Limb (tissue), 2 donors: ENCODE results near the gene TDRD12.

Source experiments
- DNase-seq, 2 donors: peaks; one replicate each; pipeline ENCODE4 v3.0.0-alpha.2; 2016; ENCODE audit errors: extremely low spot score in 2 of 2

TDRD12 gene

GRCh38 chr19:32809754-32810153 is 90.2 kb downstream of the TDRD12 start:
- DNase-seq, result no peak

DNA sequence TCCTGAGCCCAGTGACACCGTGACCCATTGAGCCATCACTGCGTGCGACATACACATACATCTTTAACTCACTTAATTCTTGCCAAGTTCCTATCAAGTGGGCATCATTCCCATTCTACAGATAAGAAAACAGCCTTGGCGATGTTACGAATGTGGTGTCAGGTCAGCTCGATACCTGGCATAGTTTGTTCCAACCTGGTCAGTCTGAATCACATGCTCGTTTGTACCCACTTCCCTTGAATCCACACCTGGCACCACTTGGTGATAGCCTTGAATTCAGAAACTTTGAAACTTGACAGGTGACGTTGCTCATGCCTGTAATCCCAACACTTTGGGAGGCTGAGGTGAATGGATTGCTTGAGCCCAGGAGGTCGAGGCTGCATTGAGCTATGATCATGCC is 90.9 kb downstream of the TDRD12 start:
- DNase-seq, result no peak

DNA sequence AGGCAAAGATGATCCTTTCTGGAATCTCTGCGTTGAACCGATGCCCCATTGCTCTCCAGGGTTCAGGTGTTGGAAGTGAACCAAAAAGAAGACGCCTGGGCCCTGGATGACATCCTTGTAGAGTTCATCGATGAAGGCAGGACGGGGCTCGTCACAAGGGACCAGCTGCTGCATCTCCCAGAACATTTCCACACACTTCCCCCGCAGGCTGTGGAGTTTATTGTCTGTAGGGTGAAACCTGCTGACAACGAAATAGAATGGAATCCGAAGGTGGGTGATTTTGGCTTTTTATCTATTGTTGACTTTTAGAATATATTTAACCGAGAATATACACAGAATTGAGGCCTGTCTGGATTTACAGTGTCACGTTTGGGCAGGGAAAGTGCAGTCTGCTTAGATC is 91.6 kb downstream of the TDRD12 start:
- no peak for DNase-seq

DNA sequence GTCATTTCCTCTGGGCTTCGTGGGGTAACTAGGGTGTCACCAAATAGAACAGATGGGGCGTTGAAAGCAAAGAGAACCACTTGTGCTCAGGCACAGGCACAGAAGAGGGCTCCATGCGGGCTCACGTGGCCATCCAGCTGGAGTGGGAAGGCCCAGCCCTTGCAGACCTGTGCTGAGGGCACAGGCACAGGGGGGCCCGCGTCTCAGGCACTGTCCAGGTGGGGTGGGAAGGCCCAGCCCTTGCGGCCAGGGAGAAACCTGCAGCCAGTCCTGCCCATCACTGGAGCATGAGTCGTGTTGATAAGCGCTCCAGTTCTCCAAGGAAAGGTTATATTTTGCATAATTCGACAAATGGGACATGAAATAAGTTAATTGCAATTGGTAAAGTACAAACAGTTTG is 92.5 kb downstream of the TDRD12 start:
- no peak for DNase-seq

- DNase-seq, result no peak
Measured at GRCh38 chr19:32812571-32812970, 93.0 kb downstream of the TDRD12 start.

DNA sequence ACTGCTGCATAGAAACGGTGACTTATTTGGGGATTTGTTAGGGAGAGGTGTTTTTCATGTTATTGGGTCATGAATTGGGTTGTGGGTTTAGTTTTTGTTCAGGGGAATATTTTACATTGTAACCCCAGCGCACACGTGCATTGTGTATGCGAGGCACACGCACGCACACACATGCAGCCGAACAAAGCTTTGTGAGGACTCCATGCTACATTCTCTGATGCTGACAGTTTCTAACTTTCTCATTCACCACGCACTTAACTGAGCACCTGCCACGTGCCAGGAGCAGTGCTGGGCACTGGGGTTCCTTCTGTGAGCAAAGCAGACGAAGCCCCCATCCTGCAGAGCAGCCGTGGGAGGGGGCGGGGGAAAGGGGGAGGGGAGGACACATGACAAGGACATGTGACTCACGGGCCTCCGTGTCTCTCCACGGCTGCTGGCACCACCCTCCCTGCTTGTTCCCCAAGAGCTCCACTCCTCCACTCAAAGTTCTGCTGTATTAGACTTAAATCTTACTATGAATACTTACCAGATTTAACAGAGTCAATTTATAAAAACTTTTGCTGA is 94.4 kb downstream of the TDRD12 start:
- DNase-seq, result peak in 1 of 2 donors; percentile 53

- DNase-seq, result no peak
Measured at GRCh38 chr19:32814624-32815023, 95.1 kb downstream of the TDRD12 start.

- no peak for DNase-seq
Measured at GRCh38 chr19:32816555-32817099, 97.1 kb downstream of the TDRD12 start.

DNA sequence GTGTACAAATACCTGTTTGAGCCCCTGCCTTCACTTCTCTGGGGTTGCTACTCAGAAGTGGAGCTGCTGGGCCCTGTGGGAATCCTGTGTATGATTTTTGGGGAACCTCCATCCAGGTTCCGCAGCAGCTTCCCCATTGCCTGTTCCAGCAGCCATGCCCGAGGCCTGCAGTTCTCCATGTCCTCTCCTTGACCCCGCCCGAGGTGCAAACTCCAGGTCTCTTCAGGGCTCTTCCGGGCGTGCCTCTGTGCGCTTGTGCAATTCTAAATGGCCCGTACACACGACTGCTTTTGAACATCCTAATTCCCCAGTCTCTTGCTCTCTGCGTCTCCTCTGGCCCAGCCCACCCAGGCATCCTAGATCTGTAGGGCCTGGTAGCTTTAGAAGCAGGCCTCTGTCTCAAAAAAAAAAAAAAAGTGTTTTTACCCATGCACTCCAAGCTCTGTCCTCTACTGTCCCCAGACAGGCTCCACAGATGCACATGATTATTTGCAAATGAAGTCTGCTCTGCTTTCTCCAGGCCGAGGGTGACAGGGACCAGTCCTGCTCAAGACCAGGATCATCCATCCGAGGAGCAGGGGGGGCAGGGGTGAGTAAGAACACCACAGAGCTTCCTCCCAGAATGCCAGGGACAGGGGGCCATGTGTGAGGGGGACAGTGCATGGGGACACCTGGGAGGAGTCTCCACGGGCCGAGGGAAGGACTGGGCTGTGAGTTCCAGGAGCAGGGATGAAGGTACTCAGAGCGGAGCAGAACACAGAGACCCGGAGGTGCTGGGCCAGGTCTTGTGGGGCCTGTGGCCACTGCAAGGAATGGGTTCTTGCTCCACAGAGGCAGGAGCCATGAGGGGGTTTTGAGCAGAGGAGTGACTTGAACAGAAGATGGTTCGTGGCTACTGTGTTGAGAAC is 98.3 kb downstream of the TDRD12 start:
- DNase-seq, result no peak

GRCh38 chr19:32818536-32818935 is 99.0 kb downstream of the TDRD12 start:
- no peak for DNase-seq

GRCh38 chr19:32819419-32820400 is 100.1 kb downstream of the TDRD12 start:
- DNase-seq, result no peak

DNA sequence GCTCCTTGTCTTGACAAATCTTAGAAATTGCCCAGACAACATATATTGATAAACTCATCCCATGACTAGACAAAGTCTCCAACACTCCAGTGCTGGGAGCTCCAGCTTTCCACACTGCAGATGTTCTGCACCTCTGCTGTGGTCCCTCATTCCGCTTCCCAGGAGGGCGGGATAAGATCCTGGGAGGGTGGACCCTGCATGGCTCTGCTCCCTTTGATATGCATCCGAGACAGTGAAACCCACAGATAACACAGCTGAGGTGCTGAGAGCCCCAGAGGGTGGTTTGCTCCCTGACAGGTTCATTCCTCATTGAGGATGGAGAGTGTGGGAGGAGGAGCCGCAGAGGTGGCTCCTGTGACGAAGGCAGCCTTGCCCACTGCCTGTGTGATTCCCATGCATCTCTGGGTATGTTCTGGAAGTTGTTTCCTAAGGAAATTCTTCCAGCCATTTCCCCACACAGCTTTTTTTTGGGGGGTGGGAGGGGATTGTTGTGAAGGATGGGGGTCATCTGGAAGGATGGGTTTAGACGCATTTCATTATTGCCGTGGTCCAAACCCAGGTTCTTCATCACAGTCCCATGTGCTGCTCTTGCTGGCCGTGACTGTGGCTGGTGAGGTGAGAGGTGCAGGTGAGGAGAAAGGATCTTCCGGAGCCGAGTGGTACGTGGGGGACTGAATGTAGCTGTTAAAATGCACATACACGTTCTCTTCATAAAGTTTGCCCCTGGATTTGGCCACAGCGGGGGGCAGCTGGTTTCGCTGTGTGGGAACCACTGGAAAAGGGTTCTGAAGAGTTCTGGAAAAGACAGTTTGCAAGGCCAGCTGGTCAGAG is 103.6 kb downstream of the TDRD12 start:
- no peak for DNase-seq

- DNase-seq, result no peak
Measured at GRCh38 chr19:32823747-32824102, 104.2 kb downstream of the TDRD12 start.

DNA sequence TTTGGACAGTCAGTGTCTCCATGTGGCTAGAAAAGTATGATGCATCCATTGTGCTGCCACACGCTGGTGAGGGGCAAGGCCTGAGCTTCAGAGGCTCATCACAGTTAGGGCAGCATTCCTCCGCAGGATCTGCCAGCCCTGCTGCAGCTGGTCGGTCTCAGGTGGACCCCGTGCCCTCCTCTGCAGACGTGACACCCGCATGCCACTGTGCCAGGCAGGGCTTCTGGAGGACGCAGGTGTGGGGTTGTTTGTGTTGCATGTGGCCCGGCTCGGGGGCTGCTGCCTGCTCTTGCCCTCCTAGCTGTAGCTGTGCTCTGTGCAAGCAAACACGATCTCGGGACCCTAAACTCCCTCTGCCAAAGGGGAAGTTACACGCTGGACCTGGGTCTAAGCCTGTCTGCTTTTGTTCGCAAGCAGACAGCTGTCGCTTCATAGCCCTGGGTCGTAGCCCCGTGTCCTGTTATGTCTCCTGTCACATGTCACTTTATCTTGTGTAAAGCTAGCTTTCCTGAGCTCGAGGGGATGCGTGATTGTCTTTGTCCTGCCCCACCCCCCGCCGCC is 104.7 kb downstream of the TDRD12 start:
- no peak for DNase-seq

- DNase-seq, result no peak
Measured at GRCh38 chr19:32824916-32825608, 105.5 kb downstream of the TDRD12 start.

GRCh38 chr19:32828139-32828538 is 108.6 kb downstream of the TDRD12 start:
- no peak for DNase-seq

DNA sequence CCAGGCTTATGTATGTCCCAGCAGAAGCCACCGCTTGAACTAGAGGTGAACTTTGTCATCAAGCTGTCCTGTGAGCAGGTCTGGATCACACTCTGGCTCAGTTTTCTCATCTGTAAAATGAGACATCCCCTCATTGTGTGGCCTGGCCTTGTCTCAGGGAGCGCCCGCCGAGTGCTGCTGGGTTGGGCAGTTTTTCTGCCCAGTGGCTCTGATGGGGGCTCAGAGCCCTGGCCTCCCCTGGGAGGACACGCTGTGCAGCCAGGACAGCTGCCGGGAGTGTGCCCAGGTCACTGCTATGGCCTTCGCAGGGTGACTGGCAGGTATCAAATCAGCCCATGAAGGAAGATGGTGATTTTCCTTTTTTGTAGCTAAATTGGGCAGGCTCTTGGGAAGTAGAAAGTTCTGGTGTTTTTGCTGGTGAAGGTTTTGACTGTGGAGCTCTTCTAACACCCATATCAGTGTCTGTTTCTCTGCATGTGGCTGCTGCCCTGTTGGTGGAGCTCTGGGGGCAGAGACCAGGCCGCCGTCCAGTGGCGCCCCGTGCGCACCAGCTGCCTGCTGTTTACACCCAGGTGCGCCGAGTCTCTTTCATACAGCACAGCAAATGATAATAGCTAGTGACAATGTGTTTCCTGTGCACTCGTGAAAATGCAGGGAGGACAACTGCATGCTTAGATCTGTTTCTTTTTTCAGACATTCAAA is 109.2 kb downstream of the TDRD12 start:
- no peak for DNase-seq

GRCh38 chr19:32829345-32829896 is 109.9 kb downstream of the TDRD12 start:
- DNase-seq, result no peak
